MG63 (cell line): Measurements from ENCODE around the gene LGALS3BP. TPM values are rescaled to one million over a fixed set of nuclear protein-coding genes. Genes with fewer than 3 reads are reported as not detected.

Experiments
- DNase-seq: peaks from one replicate; pipeline ENCODE4 v3.0.0-alpha.2; 2020
- H3K27me3 ChIP-seq: fragments of 250-450 bp; sonication (Bioruptor Pico); 2 replicates; pipeline ENCODE4 v1.5.1; 2020; ENCODE audit warnings: mild to moderate bottlenecking, moderate library complexity
- H3K36me3 ChIP-seq: fragments of 250-450 bp; sonication (Bioruptor Pico); 2 replicates; pipeline ENCODE4 v1.5.1; 2020; ENCODE audit warnings: mild to moderate bottlenecking, moderate library complexity
- H3K4me3 ChIP-seq: fragments of 250-450 bp; sonication (Bioruptor Pico); 2 replicates; pipeline ENCODE4 v1.5.1; 2020; ENCODE audit warnings: mild to moderate bottlenecking, moderate library complexity
- H3K9me3 ChIP-seq: fragments of 250-450 bp; sonication (Bioruptor Pico); 2 replicates; pipeline ENCODE4 v1.5.1; 2020; ENCODE audit warnings: mild to moderate bottlenecking, moderate library complexity
- total RNA-seq: library from RNA; depleted of rRNA; stranded (reverse); fragments of >200 nt; shearing (Covaris generic); gene quantifications from 2 replicates; pipeline ENCODE4 v1.2.3, GENCODE V29; 2014; ENCODE audit warnings: low replicate concordance; rRNA removed

LGALS3BP gene
- total RNA-seq, 1 experiment from 2014 or later, result 434 TPM

DNA sequence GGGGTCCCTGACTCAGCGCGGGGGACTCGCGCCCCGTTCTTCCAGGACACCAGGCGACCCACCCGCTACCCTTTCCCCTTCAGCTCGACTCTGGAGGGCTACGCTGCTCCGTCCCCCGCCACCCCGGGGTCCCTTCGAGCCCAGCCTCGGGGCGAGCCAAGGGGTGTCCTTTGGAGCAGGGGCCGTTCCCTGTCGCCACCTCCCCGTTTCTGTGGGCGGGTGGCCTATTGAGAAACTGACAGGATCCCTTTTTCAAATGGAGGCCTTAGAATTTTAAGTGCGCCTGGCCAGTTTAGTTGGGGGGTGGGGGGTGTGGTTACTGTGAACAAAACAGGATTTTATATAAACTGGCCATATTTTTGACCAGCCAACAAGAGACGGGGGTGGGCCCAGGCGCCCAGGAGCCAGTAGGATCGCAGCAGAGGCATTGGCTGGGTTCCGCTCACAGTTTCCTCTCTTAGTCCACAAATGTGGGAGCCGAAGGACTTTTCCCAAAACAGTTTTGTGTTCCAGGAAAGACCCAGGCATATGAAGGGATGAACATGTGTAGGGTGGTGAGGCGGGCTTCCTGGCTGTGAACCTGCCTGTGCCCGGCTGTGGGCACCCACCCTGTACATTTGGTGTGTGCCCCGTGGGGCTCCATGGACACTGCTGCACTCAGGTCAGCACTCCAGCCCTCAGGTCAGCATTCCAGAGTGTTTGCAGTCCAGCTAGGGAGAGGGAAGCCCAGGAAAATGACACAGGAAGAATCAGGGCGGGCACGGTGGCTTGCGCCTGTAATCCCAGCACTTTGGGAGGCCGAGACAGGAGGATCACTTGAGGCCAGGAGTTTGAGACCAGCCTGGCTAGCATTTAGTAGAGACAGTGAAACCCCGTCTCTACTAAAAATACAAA lies 53.8 kb downstream of the LGALS3BP start:
- Histone ChIP-seq H3K27me3 (no peaks in the 10 kb centered on the region), H3K9me3 (no peaks in the 10 kb centered on the region), H3K36me3 (peaks cover 23% of the 10 kb centered on the region), H3K4me3 (peak overlapping the region; percentile 58)
- peak; percentile 93 for DNase-seq

DNA sequence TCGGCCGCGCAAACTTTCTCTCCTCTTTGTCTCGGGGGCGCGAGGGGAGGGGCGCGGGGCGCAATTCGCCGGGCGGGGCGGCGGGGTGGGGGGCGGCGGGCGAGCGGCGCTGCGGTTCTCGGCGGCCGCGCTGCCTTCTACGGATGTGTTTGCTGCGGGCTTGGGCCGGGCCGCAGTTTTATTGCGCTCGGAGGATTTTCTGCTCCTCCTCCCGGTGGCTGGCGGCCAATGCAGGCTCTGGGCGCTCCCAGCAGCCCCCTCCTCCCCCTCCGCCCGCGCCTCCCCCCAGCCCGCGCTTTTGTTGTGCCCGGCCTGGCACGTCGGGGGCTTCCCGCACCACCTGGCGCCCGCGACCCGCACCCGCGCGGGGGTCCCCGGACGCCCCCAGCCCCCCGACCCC lies 54.5 kb downstream of the LGALS3BP start, which contains the start of gene TIMP2:
Gene TIMP2, minus strand, starts transcription at position 154 of the 400 bp plus-strand sequence. CDS start 299 bp downstream, outside the sequence.
- Histone ChIP-seq H3K36me3 (peaks cover 23% of the 10 kb centered on the region), H3K4me3 (peak within 1 kb of the TSS; percentile 62), H3K9me3 (no peaks in the 10 kb centered on the region), H3K27me3 (no peaks in the 10 kb centered on the region)
- peak; percentile 90 for DNase-seq

DNA sequence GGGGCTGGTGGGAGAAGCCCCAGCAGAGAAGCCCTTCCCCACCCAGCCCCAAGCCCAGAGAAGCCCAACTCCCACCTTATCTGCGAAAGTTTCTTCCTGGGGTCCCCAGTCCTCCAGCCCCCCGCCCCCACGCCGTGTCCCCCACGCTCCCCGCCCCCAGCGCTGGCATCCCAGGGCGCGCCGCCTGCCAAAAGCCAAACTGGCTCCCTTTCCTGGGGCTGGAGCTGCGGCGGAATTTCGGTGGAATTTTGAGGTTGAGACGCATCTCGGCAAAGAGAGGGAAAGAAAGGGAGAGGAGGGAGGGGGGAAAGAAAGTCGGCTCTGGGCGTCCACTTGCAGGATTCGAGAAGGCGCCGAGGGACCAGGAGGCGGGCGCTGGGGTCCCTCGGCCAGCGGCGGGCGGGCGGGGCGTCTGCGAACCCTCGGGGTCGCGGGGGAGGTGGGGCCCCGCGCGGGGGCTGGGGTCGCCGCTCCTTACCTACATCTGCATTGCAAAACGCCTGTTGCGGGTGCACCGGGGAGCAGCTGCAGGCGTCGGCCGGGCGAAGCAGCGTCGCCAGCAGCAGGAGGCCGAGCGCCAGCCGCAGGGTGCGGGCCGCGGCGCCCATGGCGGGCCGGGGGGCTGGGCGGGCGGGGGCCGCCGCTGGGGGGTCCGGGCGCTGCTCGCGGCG lies 55.1 kb downstream of the LGALS3BP start:
- Histone ChIP-seq H3K36me3 (peaks cover 26% of the 10 kb centered on the region), H3K27me3 (no peaks in the 10 kb centered on the region), H3K4me3 (peak overlapping the region; percentile 62), H3K9me3 (no peaks in the 10 kb centered on the region)
- peak; percentile 42 for DNase-seq

DNA sequence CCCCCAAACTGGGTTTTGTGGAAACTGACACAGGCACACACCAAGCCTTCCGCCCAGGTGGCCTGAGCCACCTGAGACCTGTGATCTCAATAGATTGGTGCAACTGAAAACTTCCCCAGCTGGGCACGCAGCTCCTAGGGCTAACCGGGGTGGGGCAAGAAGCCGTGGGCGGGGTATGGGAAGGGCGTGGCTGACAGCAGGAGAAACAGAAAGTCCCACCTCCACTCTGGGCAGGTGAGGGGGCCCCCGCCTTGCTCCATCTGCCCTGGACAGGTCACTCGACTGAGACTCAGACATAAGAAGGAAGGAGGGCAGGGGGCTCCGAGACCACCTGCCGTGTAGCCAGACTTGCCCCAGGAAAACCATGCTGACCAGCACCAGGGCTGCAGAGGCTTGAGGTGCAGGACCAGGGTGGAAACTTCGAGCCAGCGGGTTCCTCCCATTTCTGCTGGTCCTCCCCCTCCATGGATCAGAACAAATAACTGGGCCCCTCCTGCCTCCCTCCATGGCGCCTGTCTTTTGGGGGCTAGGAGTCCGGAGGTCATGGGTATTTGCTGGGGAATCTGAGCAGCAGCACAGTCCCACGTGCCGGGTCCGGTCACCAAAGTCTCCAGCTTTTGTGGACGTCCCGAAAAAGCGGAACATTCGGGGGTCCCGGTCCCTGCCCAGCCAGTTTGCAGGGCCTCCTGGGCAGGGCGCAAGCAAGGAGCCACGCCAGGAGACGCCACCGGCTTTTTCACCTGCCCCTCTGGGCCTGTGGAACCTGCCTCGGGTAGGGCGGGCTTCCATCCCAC lies 55.9 kb downstream of the LGALS3BP start:
- peaks cover 28% of the 10 kb centered on the region for H3K36me3 ChIP-seq
- no peaks in the 10 kb centered on the region for H3K9me3 ChIP-seq
- H3K27me3 ChIP-seq, result no peaks in the 10 kb centered on the region
- DNase-seq, result peak; percentile 68
- H3K4me3 ChIP-seq, result peak overlapping the region; percentile 62

DNA sequence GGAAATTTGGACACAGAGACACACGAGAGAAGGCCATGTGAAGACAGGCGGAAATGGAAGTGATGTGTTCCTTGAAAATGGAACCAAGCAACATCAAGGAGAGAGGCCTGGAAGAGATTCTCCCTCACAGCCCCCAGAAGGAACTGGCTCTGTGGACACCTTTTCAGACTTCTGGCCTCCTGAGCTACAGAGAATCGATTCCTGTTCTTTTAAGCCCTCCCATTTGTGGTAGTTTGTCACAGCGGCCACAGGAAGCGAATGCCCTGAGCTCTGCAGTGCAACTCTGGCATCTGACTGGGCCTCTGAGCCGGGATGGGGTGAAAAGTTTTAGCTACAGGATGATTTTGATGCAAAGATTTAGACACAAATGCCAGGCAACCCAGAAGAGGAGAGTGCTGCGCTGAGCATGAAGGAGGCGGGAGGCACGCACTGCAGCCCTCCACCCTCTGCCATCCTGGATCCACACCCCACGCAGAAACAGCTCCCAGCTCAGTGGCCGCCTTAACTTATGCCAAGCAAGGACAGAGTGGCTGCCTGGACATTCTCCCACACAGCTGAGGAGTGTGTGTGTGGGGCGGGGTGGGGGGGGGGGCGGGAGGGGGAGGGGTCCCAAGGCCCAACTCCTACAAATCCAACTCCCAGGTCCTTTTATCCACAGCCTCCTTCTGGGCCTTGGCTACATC lies 56.8 kb downstream of the LGALS3BP start:
- H3K36me3 ChIP-seq, result peaks cover 29% of the 10 kb centered on the region
- H3K9me3 ChIP-seq, result no peaks in the 10 kb centered on the region
- no peaks in the 10 kb centered on the region for H3K27me3 ChIP-seq
- peak overlapping the region; percentile 62 for H3K4me3 ChIP-seq
- no peak for DNase-seq

DNA sequence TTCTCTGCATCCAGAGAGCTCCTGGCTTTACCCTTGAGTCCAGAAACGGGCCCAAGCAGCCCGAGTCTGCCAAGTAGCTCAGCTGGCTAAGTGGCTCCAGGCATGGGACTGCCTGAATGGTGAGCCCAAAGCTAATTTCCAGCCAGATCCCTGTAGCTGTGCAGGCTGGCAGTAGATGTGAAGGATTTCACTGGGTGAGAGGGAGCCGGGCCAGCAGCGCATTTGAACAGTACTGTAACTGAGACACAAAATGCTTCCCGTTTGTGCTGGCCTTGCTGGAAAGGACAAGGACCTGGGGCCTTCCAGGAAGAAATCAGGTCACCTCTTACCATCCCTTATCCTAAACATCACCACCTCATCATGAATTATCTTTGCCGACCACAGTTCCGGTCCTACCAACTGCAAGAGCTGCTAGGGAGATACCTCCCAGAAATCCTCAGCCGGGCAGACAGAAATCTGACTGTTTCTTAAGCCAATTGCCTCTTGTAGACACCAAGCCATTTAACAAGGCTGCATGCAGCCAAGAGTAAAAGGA lies 58.2 kb downstream of the LGALS3BP start:
- no peak overlapping the region for H3K4me3 ChIP-seq
- H3K36me3 ChIP-seq, result peaks cover 37% of the 10 kb centered on the region
- DNase-seq, result peak; percentile 49
- H3K9me3 ChIP-seq, result no peaks in the 10 kb centered on the region
- no peaks in the 10 kb centered on the region for H3K27me3 ChIP-seq

Other genes starting within 250 kb of the LGALS3BP start
- gene CYTH1, start 197.7 kb downstream of the LGALS3BP start, total RNA-seq, result 11.2 and 17.2 TPM in 2 replicates
- gene USP36, start 139.1 kb downstream of the LGALS3BP start, total RNA-seq, result 16.3 and 33.4 TPM in 2 replicates
- 0.67 TPM in 1 of 2 replicates, not detected in the other for gene CEP295NL, start 76.7 kb downstream of the LGALS3BP start, total RNA-seq
- gene TIMP2, start 54.5 kb downstream of the LGALS3BP start, total RNA-seq, result 127 and 145 TPM in 2 replicates
- 107 and 112 TPM in 2 replicates for gene CANT1, start 29.8 kb upstream of the LGALS3BP start, total RNA-seq
- 23.1 and 38.4 TPM in 2 replicates for gene C1QTNF1, start 44.2 kb upstream of the LGALS3BP start, total RNA-seq
- gene ENGASE, start 94.9 kb upstream of the LGALS3BP start, total RNA-seq, result 10.5 and 12.4 TPM in 2 replicates